Esophagus muscularis mucosa (tissue), 4 donors: ENCODE data around the gene SNAP91. TPM values are rescaled to one million over a fixed set of nuclear protein-coding genes. Genes with fewer than 3 reads are reported as not detected.

Experiments
- DNase-seq: peaks from one replicate; pipeline ENCODE4 v3.0.0-alpha.2; 2017; ENCODE audit errors: extremely low spot score
- H3K27ac ChIP-seq, 4 donors: fragments of 200-600 bp; sonication (generic); replicated peaks in 1 of 4; 1 replicate in 3 of 4; 2 replicates in 1 of 4; pipeline ENCODE4 v1.5.1; 2016 to 2019; ENCODE audit warnings: mild to moderate bottlenecking in 1 of 4
- H3K27me3 ChIP-seq, 4 donors: fragments of 200-600 bp; sonication (generic); one replicate each; pipeline versions ENCODE4 v1.5.1 to v1.6.0; 2016 to 2019
- H3K36me3 ChIP-seq, 4 donors: fragments of 200-600 bp; sonication (generic); one replicate each; pipeline ENCODE4 v1.5.1; 2016 to 2019
- H3K4me1 ChIP-seq, 4 donors: fragments of 200-600 bp; sonication (generic); one replicate each; pipeline ENCODE4 v1.5.1; 2016 to 2019
- H3K4me3 ChIP-seq, 4 donors: fragments of 200-600 bp; sonication (generic); 1 replicate in 2 of 4; 2 replicates in 2 of 4; pipeline ENCODE4 v1.5.1; 2016 to 2019; ENCODE audit warnings: mild to moderate bottlenecking in 4 of 4, moderate library complexity in 1 of 4
- H3K9me3 ChIP-seq, 4 donors: fragments of 200-600 bp; sonication (generic); 1 replicate in 3 of 4; 2 replicates in 1 of 4; pipeline ENCODE4 v1.5.1; 2016 to 2019
- EP300 ChIP-seq: sonication (generic); formaldehyde crosslinking; IDR thresholded peaks from one replicate; pipeline ENCODE4 v1.6.1; 2017; ENCODE audit warnings: antibody characterized with exemption
- POLR2A ChIP-seq: fragments of 450-650 bp; IDR thresholded peaks from one replicate; pipeline ENCODE4 v1.6.1; 2017; ENCODE audit warnings: antibody characterized with exemption, moderate library complexity, mild to moderate bottlenecking, low read depth
- POLR2AphosphoS5 ChIP-seq, 2 donors: sonication (generic); formaldehyde crosslinking; IDR thresholded peaks; one replicate each; pipeline ENCODE4 v1.6.1; 2017; ENCODE audit warnings: antibody characterized with exemption in 2 of 2
- WGBS: methylation state at CpG from one replicate; pipeline ENCODE4 v1.1.5; 2018; 5-methylcytosine and 5-hydroxymethylcytosine counted together
- intact Hi-C: fragments of 100-400 bp; cut with DNase I; formaldehyde crosslinking; loops from one replicate; pipeline ENCODE4 v1.15.1; 2023
- total RNA-seq, 4 donors: library from RNA; depleted of rRNA; stranded (reverse); fragments of >200 nt; gene quantifications; one replicate each; pipeline versions ENCODE4 v1.1.0 to v1.2.1, GENCODE V29; 2016
- TF ChIP-seq, protein P1 (sequence below), 3 experiments: fragments of 200-600 bp in 2 of 3; fragments of 450-650 bp in 1 of 3; sonication (generic) in 2 of 3; IDR thresholded peaks; one replicate each; pipeline ENCODE4 v1.5.1; 2017 to 2019; ENCODE audit warnings: antibody characterized with exemption in 3 of 3, mild to moderate bottlenecking in 2 of 3, moderate library complexity in 1 of 3

The SNAP91 gene
- total RNA-seq, 4 donors from 2014 or later = 1.2 to 7.1 (median 3.9) TPM

DNA sequence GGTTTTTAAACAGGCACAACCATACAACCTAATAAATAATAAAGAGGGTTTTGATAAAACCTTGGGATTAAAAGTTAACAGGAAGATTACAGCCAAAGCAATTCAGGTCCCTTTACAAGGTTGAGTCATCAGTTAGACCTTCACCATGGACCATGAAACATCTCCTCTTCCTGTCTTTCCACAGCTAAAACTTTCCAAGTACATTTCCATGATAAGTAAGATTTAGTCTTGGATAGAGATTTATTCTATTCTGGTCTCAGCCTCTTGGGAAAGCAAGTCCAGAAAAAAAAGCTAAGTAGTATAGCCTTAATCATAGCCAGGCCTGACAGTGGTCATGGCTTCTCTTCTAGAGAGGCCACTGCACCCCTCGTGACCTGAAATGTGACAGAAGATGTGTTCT lies 199.5 kb downstream of the SNAP91 start:
- H3K36me3 ChIP-seq = no peaks in the 10 kb centered on the region
- intact Hi-C loops = no loop called here
- no peak overlapping the region for H3K27ac ChIP-seq
- no peaks in the 10 kb centered on the region for H3K9me3 ChIP-seq
- 93% methylated on average over 1 of the region's 1 CpG for WGBS
- peaks cover 0 to 20% (median 17%) of the 10 kb centered on the region in 4 donors for H3K4me1 ChIP-seq
- no peak overlapping the region for H3K4me3 ChIP-seq
- no peak for DNase-seq
- no peaks in the 10 kb centered on the region for H3K27me3 ChIP-seq
- TF ChIP-seq, protein P1, sequence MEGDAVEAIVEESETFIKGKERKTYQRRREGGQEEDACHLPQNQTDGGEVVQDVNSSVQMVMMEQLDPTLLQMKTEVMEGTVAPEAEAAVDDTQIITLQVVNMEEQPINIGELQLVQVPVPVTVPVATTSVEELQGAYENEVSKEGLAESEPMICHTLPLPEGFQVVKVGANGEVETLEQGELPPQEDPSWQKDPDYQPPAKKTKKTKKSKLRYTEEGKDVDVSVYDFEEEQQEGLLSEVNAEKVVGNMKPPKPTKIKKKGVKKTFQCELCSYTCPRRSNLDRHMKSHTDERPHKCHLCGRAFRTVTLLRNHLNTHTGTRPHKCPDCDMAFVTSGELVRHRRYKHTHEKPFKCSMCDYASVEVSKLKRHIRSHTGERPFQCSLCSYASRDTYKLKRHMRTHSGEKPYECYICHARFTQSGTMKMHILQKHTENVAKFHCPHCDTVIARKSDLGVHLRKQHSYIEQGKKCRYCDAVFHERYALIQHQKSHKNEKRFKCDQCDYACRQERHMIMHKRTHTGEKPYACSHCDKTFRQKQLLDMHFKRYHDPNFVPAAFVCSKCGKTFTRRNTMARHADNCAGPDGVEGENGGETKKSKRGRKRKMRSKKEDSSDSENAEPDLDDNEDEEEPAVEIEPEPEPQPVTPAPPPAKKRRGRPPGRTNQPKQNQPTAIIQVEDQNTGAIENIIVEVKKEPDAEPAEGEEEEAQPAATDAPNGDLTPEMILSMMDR (IDR thresholded peaks at IDR 0.05) = no peak
- no peak for TF ChIP-seq POLR2AphosphoS5 (IDR thresholded peaks at IDR 0.05)
- no peak for TF ChIP-seq POLR2A
- TF ChIP-seq EP300 = no peak

DNA sequence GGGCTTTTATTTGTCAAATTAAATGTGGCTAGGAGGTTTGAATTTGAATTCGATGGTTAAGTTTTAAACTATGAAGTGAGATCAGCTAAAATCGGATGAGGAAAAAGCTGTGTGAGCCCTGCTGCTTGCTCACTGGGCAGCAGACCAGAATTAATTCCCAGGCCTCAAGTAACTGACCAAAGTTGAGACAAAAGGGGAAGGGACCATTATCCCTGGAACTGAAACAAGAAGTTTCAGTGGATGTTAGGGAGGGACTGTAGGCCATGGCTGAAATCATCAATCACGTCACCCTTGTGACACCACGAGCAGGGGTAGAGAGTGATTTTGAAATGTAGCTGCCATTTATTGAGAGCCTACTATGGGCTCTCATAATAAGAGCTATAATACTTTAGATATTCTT lies 203.5 kb downstream of the SNAP91 start:
- DNase-seq = no peak
- Histone ChIP-seq H3K36me3 (no peaks in the 10 kb centered on the region), H3K4me1 (no peaks in the 10 kb centered on the region), H3K9me3 (no peaks in the 10 kb centered on the region), H3K4me3 (no peak overlapping the region), H3K27me3 (no peaks in the 10 kb centered on the region), H3K27ac (no peak overlapping the region)
- TF ChIP-seq POLR2A = no peak
- TF ChIP-seq, protein P1 (IDR thresholded peaks at IDR 0.05) = no peak
- TF ChIP-seq POLR2AphosphoS5 (IDR thresholded peaks at IDR 0.05) = no peak
- TF ChIP-seq EP300 = no peak
- intact Hi-C loops = no loop called here
- WGBS = 72% methylated on average over 4 of the region's 4 CpGs

Other genes starting within 250 kb of the SNAP91 start
- gene PRSS35, start 196.6 kb downstream of the SNAP91 start, total RNA-seq = under 1 TPM in 2 of 4 donors, not detected in 2; 0.29 to 0.65 TPM
- gene RIPPLY2, start 144.3 kb upstream of the SNAP91 start, total RNA-seq = not detected
- 10 to 100 TPM in 3 of 4 donors, 1 to 10 TPM in 1; 9.7 to 15.4 (median 10.5) TPM for gene CYB5R4, start 150.6 kb upstream of the SNAP91 start, total RNA-seq